Stimulated activated naive CD8-positive, alpha-beta T cell treated with anti-CD3 and anti-CD28 coated beads, Interleukin-15, Interleukin-2, amounts not matched to agents 100 U/mL and 50 U/mL, for 24 hours (primary cell): ENCODE data around the gene PTPRN2.

Experiments used
- ATAC-seq: fragments of 150-1000 bp; cut with Tn5 transposase; one replicate; pipeline ENCODE4 v1.10.0; 2021
- DNase-seq: peaks from one replicate; pipeline ENCODE4 v3.0.0; 2021

The PTPRN2 gene

GRCh38 chr7:158010961-158011693 lies 576.5 kb downstream of the PTPRN2 start:
- DNase-seq (no peak), ATAC-seq (no peak)

- no peak for DNase-seq
Measured at GRCh38 chr7:158009886-158010285, 577.7 kb downstream of the PTPRN2 start.

GRCh38 chr7:158008267-158008666 lies 579.4 kb downstream of the PTPRN2 start:
- ATAC-seq (no peak), DNase-seq (no peak)

More at GRCh38 chr7:158009886-158010285, 577.7 kb downstream of the PTPRN2 start:
- ATAC-seq, result no peak

GRCh38 chr7:158007697-158008257 lies 579.8 kb downstream of the PTPRN2 start:
- DNase-seq (no peak), ATAC-seq (no peak)

- ATAC-seq, result no peak
- no peak for DNase-seq
Measured at GRCh38 chr7:158006841-158007696, 580.6 kb downstream of the PTPRN2 start.

GRCh38 chr7:158005531-158005930 lies 582.1 kb downstream of the PTPRN2 start:
- no peak for DNase-seq
- ATAC-seq, result no peak

GRCh38 chr7:158004123-158004490 lies 583.5 kb downstream of the PTPRN2 start:
- ATAC-seq (no peak), DNase-seq (no peak)

GRCh38 chr7:158003441-158004122 lies 584.0 kb downstream of the PTPRN2 start:
- ATAC-seq (no peak), DNase-seq (no peak)

- ATAC-seq, result no peak
- DNase-seq, result no peak
Measured at GRCh38 chr7:158002486-158003080, 585.0 kb downstream of the PTPRN2 start.

GRCh38 chr7:158001621-158002320 lies 585.9 kb downstream of the PTPRN2 start:
- ATAC-seq, result no peak
- DNase-seq, result no peak

GRCh38 chr7:158001003-158001402 lies 586.6 kb downstream of the PTPRN2 start:
- no peak for ATAC-seq

GRCh38 chr7:158000160-158000559 lies 587.5 kb downstream of the PTPRN2 start:
- ATAC-seq (no peak), DNase-seq (no peak)

More at GRCh38 chr7:158001003-158001402, 586.6 kb downstream of the PTPRN2 start:
- no peak for DNase-seq

- ATAC-seq (no peak), DNase-seq (no peak)
Measured at GRCh38 chr7:157998884-157999552, 588.6 kb downstream of the PTPRN2 start.

- no peak for ATAC-seq
Measured at GRCh38 chr7:157997471-157997870, 590.2 kb downstream of the PTPRN2 start.

GRCh38 chr7:157997080-157997440 lies 590.6 kb downstream of the PTPRN2 start:
- no peak for ATAC-seq
- DNase-seq, result no peak

More at GRCh38 chr7:157997471-157997870, 590.2 kb downstream of the PTPRN2 start:
- DNase-seq, result no peak

- ATAC-seq (no peak), DNase-seq (no peak)
Measured at GRCh38 chr7:157996359-157997079, 591.1 kb downstream of the PTPRN2 start.

GRCh38 chr7:157995815-157996214 lies 591.8 kb downstream of the PTPRN2 start:
- ATAC-seq, result no peak
- DNase-seq, result no peak

- ATAC-seq (no peak), DNase-seq (no peak)
Measured at GRCh38 chr7:157994319-157994718, 593.3 kb downstream of the PTPRN2 start.

- ATAC-seq (no peak), DNase-seq (no peak)
Measured at GRCh38 chr7:157993406-157994105, 594.1 kb downstream of the PTPRN2 start.
